ENCODE measurements around the gene FSTL4. TPM values are rescaled to one million over a fixed set of nuclear protein-coding genes. Genes with fewer than 3 reads are reported as not detected.

The FSTL4 gene
- polyA plus RNA-seq, 1 donor from 2014 or later: 0.57 TPM

DNA sequence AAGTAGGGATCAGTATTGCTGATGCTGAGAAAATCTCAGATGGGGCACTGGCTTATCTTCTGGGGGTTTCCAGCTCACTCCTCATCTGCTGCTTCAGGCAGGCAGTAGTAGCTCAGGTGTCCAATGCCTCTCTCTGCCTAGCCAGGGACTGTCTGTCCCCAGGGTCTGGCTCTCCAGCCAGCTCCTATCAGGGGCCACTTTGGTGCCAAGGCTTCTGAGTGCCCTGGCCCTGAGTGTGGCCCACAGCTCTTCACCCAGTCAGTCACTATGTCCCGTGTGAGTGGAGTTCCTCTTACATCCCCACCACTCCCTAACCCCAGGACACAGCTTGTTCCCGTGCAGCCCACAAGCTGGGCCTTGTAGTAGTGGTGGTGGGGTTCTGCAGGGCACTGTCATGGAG, 309.0 kb downstream of the FSTL4 start:
- no peak overlapping the region for H3K4me3 ChIP-seq (ENCODE audit: low read length)
- no peaks in the 10 kb centered on the region for H3K9me2 ChIP-seq (ENCODE audit: insufficient read depth, low read length)
- no peak overlapping the region for H3K27ac ChIP-seq (ENCODE audit: low read length)
- H3K9me3 ChIP-seq (ENCODE audit: low read length): no peaks in the 10 kb centered on the region
- no peaks in the 10 kb centered on the region for H3K79me2 ChIP-seq (replicated peaks; ENCODE audit: insufficient read depth, low read length)
- no peaks in the 10 kb centered on the region for H3K27me3 ChIP-seq (ENCODE audit: insufficient read depth, low read depth, low read length)
- H3K4me2 ChIP-seq (ENCODE audit: low read length): no peak overlapping the region
- H3F3A ChIP-seq (ENCODE audit: insufficient read depth, low read length, poor library complexity, severe bottlenecking): no peaks in the 10 kb centered on the region
- no peaks in the 10 kb centered on the region for H3K36me3 ChIP-seq (ENCODE audit: insufficient read depth, low read length)
- H4K20me1 ChIP-seq (ENCODE audit: insufficient read depth): no peaks in the 10 kb centered on the region
- no peak for TF ChIP-seq REST (IDR thresholded peaks at IDR 0.05; ENCODE audit: borderline replicate concordance)
- no peak overlapping the region for H2AFZ ChIP-seq (ENCODE audit: low read depth, low read length)
- no peak overlapping the region for H3K9ac ChIP-seq (ENCODE audit: low read length)

DNA sequence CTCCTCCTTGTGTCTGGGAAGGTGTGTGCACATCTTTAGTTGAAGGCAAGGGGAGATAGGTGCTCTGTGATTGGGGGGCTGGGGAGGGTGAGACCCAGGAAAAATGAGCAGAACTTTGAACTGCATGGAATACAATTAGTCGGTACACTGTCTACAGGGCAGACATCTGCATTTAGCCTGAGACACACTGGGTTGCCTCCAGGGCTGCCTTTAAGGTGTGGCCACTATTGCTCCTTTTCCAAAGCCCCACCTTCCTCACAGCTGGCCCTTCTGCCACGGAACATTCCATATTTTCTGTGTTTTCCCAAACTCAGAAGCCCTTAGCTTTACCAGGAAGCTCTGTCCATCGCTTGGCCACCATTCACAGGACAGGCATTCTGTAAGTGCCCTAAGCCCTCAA, 312.6 kb downstream of the FSTL4 start:
- no peaks in the 10 kb centered on the region for H3K9me2 ChIP-seq (ENCODE audit: insufficient read depth, low read length)
- H2AFZ ChIP-seq (ENCODE audit: low read depth, low read length): no peak overlapping the region
- no peak for TF ChIP-seq EP300 (conservative IDR thresholded peaks at IDR 0.05; ENCODE audit: poor library complexity, severe bottlenecking)
- TF ChIP-seq EZH2 (IDR thresholded peaks at IDR 0.05; ENCODE audit: borderline replicate concordance, insufficient read depth, low read length, poor library complexity, severe bottlenecking): no peak
- TF ChIP-seq SMC3 (conservative IDR thresholded peaks at IDR 0.05; ENCODE audit: poor library complexity): no peak
- TF ChIP-seq RAD21 (conservative IDR thresholded peaks at IDR 0.05): no peak
- no peak for TF ChIP-seq MXI1 (conservative IDR thresholded peaks at IDR 0.05; ENCODE audit: poor library complexity, severe bottlenecking)
- no peak for TF ChIP-seq REST (IDR thresholded peaks at IDR 0.05; ENCODE audit: borderline replicate concordance)
- TF ChIP-seq, protein P1, sequence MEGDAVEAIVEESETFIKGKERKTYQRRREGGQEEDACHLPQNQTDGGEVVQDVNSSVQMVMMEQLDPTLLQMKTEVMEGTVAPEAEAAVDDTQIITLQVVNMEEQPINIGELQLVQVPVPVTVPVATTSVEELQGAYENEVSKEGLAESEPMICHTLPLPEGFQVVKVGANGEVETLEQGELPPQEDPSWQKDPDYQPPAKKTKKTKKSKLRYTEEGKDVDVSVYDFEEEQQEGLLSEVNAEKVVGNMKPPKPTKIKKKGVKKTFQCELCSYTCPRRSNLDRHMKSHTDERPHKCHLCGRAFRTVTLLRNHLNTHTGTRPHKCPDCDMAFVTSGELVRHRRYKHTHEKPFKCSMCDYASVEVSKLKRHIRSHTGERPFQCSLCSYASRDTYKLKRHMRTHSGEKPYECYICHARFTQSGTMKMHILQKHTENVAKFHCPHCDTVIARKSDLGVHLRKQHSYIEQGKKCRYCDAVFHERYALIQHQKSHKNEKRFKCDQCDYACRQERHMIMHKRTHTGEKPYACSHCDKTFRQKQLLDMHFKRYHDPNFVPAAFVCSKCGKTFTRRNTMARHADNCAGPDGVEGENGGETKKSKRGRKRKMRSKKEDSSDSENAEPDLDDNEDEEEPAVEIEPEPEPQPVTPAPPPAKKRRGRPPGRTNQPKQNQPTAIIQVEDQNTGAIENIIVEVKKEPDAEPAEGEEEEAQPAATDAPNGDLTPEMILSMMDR (IDR thresholded peaks at IDR 0.05; ENCODE audit: poor library complexity, severe bottlenecking): no peak
- TF ChIP-seq TAF1 (IDR thresholded peaks at IDR 0.05; ENCODE audit: low read depth): no peak
- no peak for TF ChIP-seq POLR2AphosphoS5 (IDR thresholded peaks at IDR 0.05)

More for the DNA sequence above, 312.6 kb downstream of the FSTL4 start:
- Histone ChIP-seq H3K4me2 (ENCODE audit: low read length) (no peak overlapping the region), H3K36me3 (ENCODE audit: insufficient read depth, low read length) (no peaks in the 10 kb centered on the region), H3K9ac (ENCODE audit: low read length) (no peak overlapping the region), H3K79me2 (replicated peaks; ENCODE audit: insufficient read depth, low read length) (no peaks in the 10 kb centered on the region), H3F3A (ENCODE audit: insufficient read depth, low read length, poor library complexity, severe bottlenecking) (no peaks in the 10 kb centered on the region), H3K9me3 (ENCODE audit: low read length) (no peaks in the 10 kb centered on the region), H4K20me1 (ENCODE audit: insufficient read depth) (no peaks in the 10 kb centered on the region), H3K4me3 (ENCODE audit: low read length) (no peak overlapping the region), H3K27me3 (ENCODE audit: insufficient read depth, low read depth, low read length) (no peaks in the 10 kb centered on the region), H3K27ac (ENCODE audit: low read length) (no peak overlapping the region)

Data from neural cell (in vitro differentiated cells).